Hematopoietic multipotent progenitor cell treated with erythropoietin and hydrocortisone succinate and interleukin-3 and kit ligand, for 15 days (in vitro differentiated cells): ENCODE data around the gene MET.
"Not testable (repeated sequence)": the region's sequence is repeated elsewhere in the genome, so short reads cannot be mapped to it uniquely, and the experiment has no call there.

ENCODE experiments used
- DNase-seq: peaks from one replicate; pipeline ENCODE4 v3.0.0-alpha.2; 2015; ENCODE audit warnings: low spot score

MET gene

DNA sequence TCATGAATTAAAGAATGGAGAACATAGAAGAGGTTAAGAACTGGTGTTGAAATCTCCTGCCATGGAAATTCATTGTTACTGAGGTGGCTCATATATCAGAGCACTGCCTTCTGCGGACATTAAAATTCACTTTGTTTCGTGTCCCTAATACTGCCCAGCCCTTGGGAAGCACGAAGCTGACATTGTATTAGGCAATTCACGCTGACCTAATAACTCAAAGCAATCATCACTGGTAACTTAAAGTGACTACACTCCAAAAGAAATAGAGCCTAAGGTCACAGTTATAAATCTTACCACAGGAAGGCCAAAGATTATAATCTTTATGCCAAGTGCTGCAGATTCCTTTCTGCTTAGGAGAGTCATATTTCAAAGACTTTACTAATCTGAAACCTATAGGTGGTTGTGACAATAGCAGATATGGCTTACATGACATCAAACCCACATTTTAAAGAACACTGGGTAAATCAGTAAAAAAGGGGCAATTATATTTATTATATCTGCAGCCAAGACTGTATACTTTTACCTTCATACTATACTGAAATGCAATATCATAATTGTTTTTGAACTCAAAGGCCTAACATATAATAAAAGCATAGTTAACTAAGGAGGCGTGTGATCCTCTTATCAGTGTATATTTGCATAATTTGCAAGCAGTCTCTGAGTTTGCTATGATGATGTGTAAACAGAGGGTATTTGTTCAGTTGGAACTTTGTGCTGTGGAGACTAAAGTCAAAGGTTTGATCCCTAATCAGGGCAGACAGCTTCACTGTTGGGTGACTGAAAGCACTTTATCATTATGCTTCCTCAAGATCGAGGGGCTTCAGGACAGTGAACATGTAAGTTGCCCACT lies 138.5 kb downstream of the MET start:
- DNase-seq = no peak

DNA sequence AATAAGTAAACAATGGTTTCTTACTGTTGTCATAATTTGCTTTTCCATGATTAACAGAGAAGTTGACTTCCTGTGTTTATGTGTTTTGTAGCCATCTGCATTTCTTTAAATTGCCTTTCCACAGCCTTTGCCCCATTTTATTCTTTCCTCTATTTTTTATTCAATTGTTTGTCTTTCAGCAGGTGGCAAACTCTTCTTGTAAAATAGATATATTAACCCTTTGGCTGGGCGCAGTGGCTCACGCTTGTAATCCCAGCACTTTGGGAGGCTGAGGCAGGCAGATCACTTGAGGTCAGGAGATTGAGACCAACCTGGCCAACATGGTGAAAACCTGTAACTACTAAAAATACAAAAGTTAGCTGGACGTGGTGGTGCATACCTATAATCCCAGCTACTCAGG lies 139.8 kb downstream of the MET start:
- DNase-seq = no peak

DNA sequence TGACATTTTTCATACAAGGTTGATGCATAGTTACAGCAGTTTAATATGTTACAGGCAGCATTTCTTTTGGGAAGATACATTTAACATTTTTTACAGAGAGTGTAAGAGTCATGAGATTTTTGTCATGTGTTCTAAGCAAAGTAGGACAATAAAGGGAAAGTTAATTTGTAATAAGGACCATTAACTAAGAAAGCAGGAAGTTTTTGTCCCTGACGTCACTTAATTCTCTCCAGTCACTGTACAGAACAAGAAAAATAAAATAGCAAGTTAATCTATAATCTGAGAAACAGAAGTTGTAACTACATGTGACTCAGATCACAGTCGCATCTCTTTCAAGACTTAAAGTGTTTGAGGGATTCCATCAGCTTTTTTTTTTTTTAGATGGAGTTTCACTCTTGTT lies 140.9 kb downstream of the MET start:
- DNase-seq = no peak

DNA sequence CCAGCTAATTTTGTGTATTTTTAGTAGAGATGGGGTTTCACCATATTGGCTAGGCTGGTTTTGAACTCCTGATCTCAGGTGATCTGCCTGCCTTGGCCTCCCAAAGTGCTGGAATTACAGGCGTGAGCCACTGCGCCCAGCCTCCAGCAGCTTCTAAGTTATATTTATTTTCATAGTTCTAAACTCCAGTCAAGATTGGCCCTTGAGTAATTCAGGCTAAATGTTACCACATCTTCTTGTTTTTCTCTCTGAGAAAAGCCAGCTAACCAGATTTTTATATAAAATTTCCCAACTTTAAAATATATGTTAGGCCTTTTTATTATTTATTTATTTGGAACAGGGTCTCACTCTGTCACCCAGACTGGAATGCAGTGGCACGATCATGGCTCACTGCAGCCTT lies 141.4 kb downstream of the MET start:
- not testable (repeated sequence) for DNase-seq

DNA sequence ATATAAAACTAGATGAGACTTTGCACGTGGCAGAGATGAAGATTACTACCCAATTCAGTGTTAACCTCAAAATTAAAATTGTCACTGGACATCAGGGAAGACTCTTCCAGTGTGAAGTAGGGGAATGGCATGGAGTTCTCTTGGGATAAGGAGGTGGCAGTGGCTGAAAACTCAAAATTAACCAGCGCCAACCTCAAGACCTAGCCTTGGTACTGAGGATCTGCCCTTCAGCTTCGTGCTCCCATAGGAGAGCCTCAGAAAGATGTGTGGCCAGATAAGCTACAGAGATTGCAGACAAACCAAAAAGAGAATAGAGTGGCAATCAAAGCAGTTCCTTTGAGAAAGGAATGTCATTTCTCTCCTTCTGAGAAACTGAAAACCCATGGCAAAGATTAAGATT lies 143.0 kb downstream of the MET start:
- DNase-seq = no peak

DNA sequence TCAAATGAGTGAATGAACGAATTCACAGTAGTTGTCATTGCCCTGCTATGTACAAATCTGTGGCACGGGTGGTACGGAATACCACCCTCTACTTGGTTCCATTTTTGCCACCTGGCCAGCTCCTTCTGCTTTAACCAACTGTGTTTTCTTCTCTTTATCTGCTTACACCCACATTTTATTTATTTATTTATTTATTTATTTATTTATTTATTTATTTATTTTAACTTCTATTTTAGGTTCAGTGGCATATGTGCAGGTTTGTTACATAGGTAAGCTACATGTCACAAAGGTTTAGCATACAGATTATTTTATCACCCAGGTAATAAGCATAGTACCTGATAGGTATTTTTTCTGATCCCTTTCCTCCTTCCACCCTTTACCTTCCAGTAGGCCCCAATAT lies 148.2 kb downstream of the MET start:
- DNase-seq = no peak

DNA sequence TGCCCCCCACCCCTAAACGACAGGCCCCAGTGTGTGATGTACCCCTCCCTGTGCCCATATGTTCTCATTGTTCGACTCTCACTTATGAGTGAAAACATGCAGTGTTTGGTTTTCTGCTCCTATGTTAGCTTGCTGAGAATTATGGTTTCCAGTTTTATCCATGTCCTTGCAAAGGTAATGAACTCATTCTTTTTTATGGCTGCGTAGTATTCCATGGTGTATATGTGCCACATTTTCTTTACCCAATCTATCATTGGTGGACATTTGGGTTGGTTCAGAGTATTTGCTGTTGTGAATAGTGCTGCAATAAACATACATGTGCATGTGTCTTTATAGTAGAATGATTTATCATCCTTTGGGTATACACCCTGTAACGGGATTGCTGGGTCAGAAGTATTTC lies 149.7 kb downstream of the MET start:
- not testable (repeated sequence) for DNase-seq

DNA sequence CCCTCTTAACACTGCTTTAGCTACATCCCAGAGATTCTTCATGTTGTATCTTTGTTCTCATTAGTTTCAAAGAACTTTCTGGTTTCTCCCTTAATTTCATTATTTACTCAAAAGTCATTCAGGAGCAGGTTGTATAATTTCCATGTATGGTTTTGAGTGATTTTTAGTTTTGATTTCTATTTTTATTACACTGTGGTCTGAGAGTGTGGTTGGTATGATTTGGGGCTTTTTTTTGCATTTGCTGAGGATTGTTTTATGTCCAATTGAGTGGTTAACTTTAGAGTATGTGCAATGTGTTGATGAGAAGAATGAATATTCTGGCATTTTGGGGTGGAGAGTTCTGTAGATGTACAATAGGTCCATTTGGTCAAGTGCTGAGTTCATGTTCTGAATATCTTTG lies 152.5 kb downstream of the MET start:
- no peak for DNase-seq

DNA sequence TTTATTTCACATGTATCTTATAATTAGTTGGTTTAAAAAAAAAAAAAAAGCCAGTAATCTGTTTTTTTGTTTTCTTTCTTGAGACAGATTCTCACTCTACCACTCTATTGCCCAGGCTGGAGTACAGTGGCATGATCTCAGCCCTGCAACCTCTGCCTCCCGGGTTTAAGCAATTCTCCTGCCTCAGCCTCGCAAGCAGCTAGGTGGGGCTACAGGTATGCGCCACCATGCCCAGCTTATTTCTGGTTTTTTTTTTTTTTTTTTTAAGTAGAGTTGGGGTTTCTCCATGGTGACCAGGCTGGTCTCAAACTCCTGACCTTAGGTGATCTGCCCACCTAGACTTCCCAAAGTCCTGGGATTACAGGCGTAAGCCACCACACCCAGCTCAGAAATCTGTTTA lies 156.3 kb downstream of the MET start:
- DNase-seq = no peak

DNA sequence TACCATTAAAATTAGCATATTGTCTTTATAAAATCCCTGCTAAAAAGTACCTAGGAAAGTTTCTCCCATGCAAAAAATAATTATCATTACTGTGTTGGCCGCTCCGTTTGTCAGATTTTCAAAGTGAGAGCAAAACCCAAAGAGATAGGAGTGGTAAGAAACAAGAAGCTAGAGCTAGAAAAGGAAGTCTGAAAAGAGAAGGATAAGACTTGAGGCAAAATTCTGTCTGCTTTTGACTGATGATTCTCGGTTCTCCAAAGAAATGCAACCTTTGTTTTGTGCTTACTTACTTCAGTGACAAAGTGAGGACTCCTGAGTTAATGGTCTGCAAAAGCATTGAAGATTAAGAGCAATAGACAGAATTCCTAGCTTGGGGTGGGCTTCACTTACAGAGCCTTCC lies 157.0 kb downstream of the MET start:
- DNase-seq = no peak

DNA sequence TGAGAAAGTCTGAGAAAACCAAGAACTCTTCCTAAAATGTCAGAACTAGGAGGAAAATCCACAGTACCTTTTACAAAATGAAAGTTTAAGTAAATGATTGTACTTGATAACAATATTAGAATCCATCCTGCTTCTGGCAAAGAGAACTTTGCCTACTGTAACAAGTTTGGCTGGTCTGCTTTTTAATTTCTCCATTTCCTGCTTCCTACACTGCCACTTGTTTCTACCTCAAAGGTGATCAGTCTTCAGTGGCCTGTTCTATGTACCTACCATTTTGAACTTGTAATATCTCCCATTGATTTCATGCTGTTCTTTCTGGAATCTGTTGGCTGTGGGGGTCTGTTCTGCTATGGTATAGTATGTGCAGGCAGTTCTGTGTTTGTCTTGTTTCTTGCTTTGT lies 157.5 kb downstream of the MET start:
- DNase-seq = no peak

DNA sequence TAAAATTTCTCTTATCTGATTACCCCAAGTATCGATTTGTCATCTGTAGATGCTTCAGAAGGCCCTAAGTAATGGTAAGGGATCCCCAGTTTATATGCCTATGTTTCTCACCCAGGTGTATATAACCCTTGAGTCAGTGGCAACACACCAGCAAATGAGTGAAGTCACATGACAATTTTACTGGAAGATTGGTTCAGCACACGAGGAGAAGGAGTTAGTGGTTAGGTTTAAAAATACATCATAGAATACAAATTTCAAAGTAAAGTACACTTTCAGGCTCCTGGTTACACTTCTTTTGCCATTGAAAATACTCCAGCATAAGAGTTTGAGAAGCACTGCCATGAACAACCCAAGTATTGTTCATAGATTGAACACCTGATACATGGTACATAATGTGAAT lies 160.7 kb downstream of the MET start:
- DNase-seq = no peak

DNA sequence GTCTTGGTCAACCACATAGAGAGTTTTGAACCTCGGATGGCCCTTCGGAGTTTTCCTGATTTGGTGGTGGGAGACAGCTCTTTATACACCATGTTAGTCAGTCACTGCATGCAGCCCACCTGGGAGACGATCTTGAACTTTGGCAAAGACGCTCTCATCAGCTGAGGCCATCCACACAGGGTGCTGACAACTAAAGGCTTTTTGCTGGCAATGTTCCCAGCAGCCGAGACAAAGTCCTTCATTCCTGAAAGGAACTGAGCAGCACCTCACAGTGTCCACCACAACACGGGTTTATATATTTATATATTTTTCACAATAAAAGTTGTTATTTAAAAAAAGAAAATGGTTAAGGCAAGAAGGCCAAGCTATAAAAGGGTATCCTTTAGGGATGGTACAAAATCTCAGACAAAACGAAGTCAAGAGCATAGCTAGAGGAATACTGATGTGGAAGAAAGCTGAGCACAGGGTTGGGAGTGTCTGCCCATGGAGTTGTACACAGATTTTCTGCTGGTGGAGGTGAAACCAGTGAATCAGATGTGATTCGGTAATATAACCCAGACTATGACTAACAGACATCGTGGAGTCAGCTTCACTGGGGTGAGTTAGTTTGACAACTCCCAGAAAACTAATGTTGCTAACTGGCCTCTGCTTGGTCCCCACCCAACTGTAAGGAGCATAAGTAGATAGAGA lies 163.0 kb downstream of the MET start:
- DNase-seq = no peak

DNA sequence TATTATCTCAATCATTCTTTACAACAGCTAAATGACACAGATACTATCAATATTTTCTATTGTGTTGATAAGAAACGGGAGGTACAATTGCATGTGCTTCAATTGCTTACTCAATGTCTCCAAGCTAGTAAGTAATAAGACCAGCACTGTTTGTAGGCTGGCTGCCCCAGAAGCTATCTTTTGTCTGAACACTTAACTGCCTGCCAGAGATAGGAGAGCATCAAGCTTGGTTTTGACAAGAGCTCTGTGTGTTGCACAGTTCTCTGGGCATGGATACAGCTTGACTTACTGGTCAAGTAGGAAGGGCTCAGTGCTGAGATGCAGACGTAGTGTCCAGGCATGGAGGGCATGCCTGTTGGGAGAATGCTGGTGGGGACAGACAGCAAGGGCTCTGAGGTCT lies 164.1 kb downstream of the MET start:
- no peak for DNase-seq

DNA sequence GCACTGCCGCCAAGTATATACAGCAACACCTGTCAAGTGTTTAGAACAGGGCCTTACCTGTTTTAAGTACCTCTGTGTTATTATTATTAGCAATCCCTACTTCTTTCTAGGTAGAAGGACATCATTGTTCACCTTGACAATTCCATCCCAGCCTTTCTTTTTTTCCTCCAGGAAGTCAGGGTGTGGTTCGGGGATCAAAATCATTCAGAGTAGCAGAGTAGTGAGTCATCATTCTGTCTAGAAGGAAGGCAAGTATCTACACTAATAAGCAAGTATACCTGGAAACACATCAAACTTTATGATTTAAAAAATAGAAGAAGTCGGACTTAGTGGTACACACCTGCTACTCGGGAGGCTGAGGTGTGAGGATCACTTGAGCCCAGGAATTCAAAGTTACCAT lies 164.9 kb downstream of the MET start:
- DNase-seq = no peak

DNA sequence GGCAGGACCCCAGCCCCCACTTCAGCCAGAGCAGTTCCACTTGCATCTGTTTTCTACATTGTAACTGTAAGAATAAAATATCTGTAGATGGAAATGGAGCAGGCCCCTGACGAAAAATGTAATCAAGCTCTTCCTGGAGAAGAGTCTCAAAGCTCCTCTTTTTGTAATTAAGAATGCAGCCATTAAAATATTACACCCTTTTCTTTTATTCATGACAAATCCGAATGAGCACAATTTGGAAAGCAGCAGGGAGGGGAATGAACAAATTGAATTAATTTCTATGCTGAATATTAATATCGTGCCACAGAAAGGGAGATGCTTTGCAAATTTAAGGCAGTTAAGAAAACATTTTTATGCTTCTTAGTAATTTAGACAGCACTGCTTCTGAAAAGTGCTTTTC lies 165.6 kb downstream of the MET start:
- DNase-seq = no peak

DNA sequence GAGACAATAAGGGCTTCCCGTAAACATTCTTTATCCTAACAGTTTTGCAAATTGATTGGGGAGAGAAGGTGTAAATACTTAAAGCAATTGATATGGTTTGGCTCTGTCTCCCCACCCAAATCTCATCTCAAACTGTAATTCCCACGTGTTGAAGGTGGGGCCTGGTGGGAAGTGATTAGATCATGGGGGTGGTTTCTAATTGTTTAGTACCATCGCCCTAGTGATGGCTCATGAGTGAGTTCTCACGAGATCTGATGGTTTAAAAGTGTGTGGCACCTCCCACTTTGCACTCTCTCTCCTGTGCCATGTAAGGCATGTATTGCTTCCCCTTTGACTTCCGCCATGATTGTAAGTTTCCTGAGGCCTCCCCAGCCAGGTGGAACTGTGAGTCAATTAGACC lies 168.3 kb downstream of the MET start:
- DNase-seq = no peak

DNA sequence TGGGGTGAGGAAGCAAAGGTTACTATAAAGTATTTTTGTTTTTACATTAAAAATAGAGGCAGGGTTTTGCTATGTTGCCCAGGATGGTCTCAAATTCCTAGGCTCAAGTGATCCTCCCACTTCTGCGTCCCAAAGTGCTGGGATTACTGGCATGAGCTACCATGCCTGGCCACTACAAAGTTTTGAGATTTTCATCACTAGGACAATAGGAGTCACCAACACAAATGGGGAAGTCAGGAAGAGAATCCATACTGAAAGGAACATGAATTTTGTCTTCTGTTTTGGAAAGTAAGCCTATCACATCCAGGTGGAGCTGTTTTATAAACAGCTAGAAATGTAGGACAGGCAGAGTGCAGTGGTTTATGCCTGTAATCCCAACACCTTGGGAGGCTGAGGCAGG lies 170.4 kb downstream of the MET start:
- no peak for DNase-seq

DNA sequence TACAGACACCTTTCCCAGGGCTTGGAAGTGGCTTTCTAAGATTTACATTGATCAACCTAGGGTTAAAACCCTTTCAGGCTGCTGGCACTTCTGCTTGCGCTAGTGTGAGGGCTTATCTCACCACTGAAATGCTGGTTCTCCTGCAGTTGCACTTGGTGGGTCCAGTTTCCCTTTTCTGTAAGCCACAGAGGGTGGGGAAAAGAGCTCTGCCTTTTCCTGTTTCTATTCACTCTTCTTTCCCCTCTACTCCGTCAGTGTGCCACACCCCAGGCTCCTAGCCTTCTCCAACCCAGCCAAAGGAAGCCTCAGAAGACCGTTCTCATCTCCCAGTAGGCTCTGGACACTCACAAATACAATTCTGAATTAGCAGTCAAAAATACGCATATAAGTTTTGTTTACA lies 171.4 kb downstream of the MET start:
- DNase-seq = no peak
